AG09319 (cell line): Measurements from ENCODE around the gene ARMC2.
A peak's percentile ranks its signal among the peaks of the same experiment; 100 is the strongest.

Experiments
- DNase-seq: peaks from one replicate; pipeline ENCODE4 v3.0.0-alpha.2; 2010; ENCODE audit warnings: low read depth; ENCODE audit errors: extremely low read depth
- CTCF ChIP-seq: IDR thresholded peaks from 2 replicates; pipeline ENCODE4 v1.5.1; 2011; ENCODE audit warnings: low read depth, mild to moderate bottlenecking, inconsistent platforms, low read length, moderate library complexity

The ARMC2 gene

GRCh38 chr6:108955329-108955949 is 107.2 kb downstream of the ARMC2 start:
- TF ChIP-seq CTCF: no peak
- DNase-seq: no peak

GRCh38 chr6:108957221-108957620 is 109.0 kb downstream of the ARMC2 start:
- DNase-seq: no peak
- TF ChIP-seq CTCF: no peak

GRCh38 chr6:108958900-108959770 is 110.9 kb downstream of the ARMC2 start:
- no peak for DNase-seq
- no peak for TF ChIP-seq CTCF

- TF ChIP-seq CTCF: no peak
- no peak for DNase-seq
Measured at GRCh38 chr6:108959972-108960582, 111.9 kb downstream of the ARMC2 start.

GRCh38 chr6:108960601-108961000 is 112.4 kb downstream of the ARMC2 start:
- no peak for TF ChIP-seq CTCF

GRCh38 chr6:108961077-108961476 is 112.9 kb downstream of the ARMC2 start:
- TF ChIP-seq CTCF: no peak
- no peak for DNase-seq

More at GRCh38 chr6:108960601-108961000, 112.4 kb downstream of the ARMC2 start:
- no peak for DNase-seq

GRCh38 chr6:108961985-108962384 is 113.8 kb downstream of the ARMC2 start:
- peak; percentile 84 for DNase-seq
- TF ChIP-seq CTCF: no peak
